Panc1 (cell line): ENCODE measurements around the gene SCCPDH. TPM values are rescaled to one million over a fixed set of nuclear protein-coding genes. Genes with fewer than 3 reads are reported as not detected.

Source experiments
- ATAC-seq: fragments of 200-7000 bp; cut with Tn5 transposase; 2 replicates; pipeline ENCODE4 v1.9.1; 2020; ENCODE audit warnings: mild to moderate bottlenecking, moderate library complexity
- BruUV-seq: library from RNA; stranded (reverse); fragments of 400-500 nt; replicated peaks from 2 replicates; lab custom pipeline; 2021; lab: Mats Ljungman, UMichigan
- CTCF ChIA-PET: fragments of 300-600 bp; sonication (Branson Sonifier 250); formaldehyde crosslinking; loops from one replicate; lab custom pipeline; 2022; ENCODE audit warnings: antibody characterized with exemption; lab: Charles Lee
- POLR2A ChIA-PET: fragments of 300-600 bp; sonication (Branson Sonifier 250); formaldehyde crosslinking; loops from one replicate; lab custom pipeline; 2022; ENCODE audit warnings: antibody characterized with exemption; lab: Charles Lee
- DNase-seq: peaks from one replicate; pipeline ENCODE4 v3.0.0-alpha.2; 2010; ENCODE audit warnings: low read depth, low spot score
- H3K27ac ChIP-seq: 2 replicates; pipeline ENCODE4 v1.5.1; 2011; ENCODE audit warnings: mild to moderate bottlenecking, low read length, inconsistent platforms
- H3K27me3 ChIP-seq: fragments of 200-500 bp; sonication (Bioruptor generic); 2 replicates; pipeline ENCODE4 v1.6.0; 2014; ENCODE audit warnings: low read length, inconsistent platforms; ENCODE audit not compliant: control insufficient read depth, insufficient read depth
- H3K36me3 ChIP-seq: fragments of 200-500 bp; sonication (Bioruptor generic); 2 replicates; pipeline ENCODE4 v1.5.1; 2014; ENCODE audit warnings: inconsistent platforms, mild to moderate bottlenecking, low read length, moderate library complexity; ENCODE audit not compliant: control insufficient read depth, insufficient read depth
- H3K4me1 ChIP-seq: 2 replicates; pipeline ENCODE4 v1.5.1; 2011; ENCODE audit warnings: inconsistent platforms, mild to moderate bottlenecking, low read length, moderate library complexity; ENCODE audit not compliant: control insufficient read depth, insufficient read depth
- H3K4me3 ChIP-seq, 2 experiments: 2 replicates each; pipeline ENCODE4 v1.5.1; 2011 to 2012; ENCODE audit warnings: low read depth in 2 of 2, low read length in 2 of 2, mild to moderate bottlenecking in 2 of 2, inconsistent platforms in 1 of 2, moderate library complexity in 1 of 2
- H3K9me3 ChIP-seq: fragments of 200-500 bp; sonication (Bioruptor generic); 2 replicates; pipeline ENCODE4 v1.5.1; 2014; ENCODE audit warnings: low read depth, mild to moderate bottlenecking, inconsistent platforms, low read length, moderate library complexity; ENCODE audit not compliant: control insufficient read depth, insufficient read depth
- CTCF ChIP-seq: fragments of 450-650 bp; IDR thresholded peaks from 2 replicates; pipeline ENCODE4 v1.5.1; 2017; ENCODE audit warnings: mild to moderate bottlenecking
- POLR2AphosphoS5 ChIP-seq: IDR thresholded peaks from 2 replicates; pipeline ENCODE4 v1.6.1; 2012; ENCODE audit warnings: mild to moderate bottlenecking, low read depth, low read length, moderate library complexity
- SIN3A ChIP-seq: IDR thresholded peaks from 2 replicates; pipeline ENCODE4 v1.6.1; 2012; ENCODE audit warnings: low read depth, mild to moderate bottlenecking, low read length, moderate library complexity, borderline replicate concordance; ENCODE audit not compliant: insufficient read depth
- TCF7L2 ChIP-seq: IDR thresholded peaks from 2 replicates; pipeline ENCODE4 v1.6.1; 2011; ENCODE audit warnings: mild to moderate bottlenecking, low read depth, low read length, inconsistent platforms
- in situ Hi-C: cut with HindIII; loops from 2 replicates; pipeline ENCODE4 v1.10.0; 2016; ENCODE audit warnings: low sequenced_read_pairs, low pct_unique_long_range_greater_than_20kb
- intact Hi-C: fragments of 100-400 bp; cut with micrococcal nuclease; formaldehyde crosslinking; loops from one replicate; pipeline ENCODE4 v1.10.0; 2022; ENCODE audit not compliant: unreplicated experiment
- total RNA-seq: library from RNA; stranded (reverse); gene quantifications from one replicate; pipeline ENCODE4 v1.2.1, GENCODE V29; 2021; ENCODE audit not compliant: unreplicated experiment
- TF ChIP-seq, protein P1 (sequence below), 2 experiments: IDR thresholded peaks; 2 replicates each; pipeline ENCODE4 v1.6.1; 2011 to 2012; ENCODE audit warnings: low read depth in 2 of 2, control low read depth in 1 of 2, low read length in 1 of 2, mild to moderate bottlenecking in 1 of 2, moderate library complexity in 1 of 2; ENCODE audit not compliant: insufficient read depth in 1 of 2

SCCPDH gene
- total RNA-seq, 1 experiment from 2014 or later = 40.2 TPM

GRCh38 chr1:246750752-246751151 lies 26.5 kb downstream of the SCCPDH start:
- no TSS peak for BruUV-seq
- Histone ChIP-seq H3K27ac (no peak overlapping the region), H3K36me3 (no peaks in the 10 kb centered on the region), H3K4me1 (0 out of 2 replicates have a peak, but pooled peaks cover 2% of the 10 kb centered on the region), H3K9me3 (no peaks in the 10 kb centered on the region), H3K4me3 (no peak overlapping the region), H3K27me3 (no peaks in the 10 kb centered on the region)
- ATAC-seq (no peak), DNase-seq (no peak)
- CTCF ChIA-PET = no interaction called here
- intact Hi-C loops = loop anchor here (5.0 kb wide), 2 partner anchors 63 to 248 kb away; no protein-coding TSS in a partner anchor
- POLR2A ChIA-PET = no interaction called here
- no peak for TF ChIP-seq SIN3A
- in situ Hi-C loops = no loop called here

GRCh38 chr1:246753670-246754535 lies 29.7 kb downstream of the SCCPDH start:
- Histone ChIP-seq H3K9me3 (no peaks in the 10 kb centered on the region), H3K27me3 (no peaks in the 10 kb centered on the region), H3K4me3 (no peak overlapping the region), H3K36me3 (no peaks in the 10 kb centered on the region), H3K4me1 (0 out of 2 replicates have a peak, but pooled peaks cover 2% of the 10 kb centered on the region), H3K27ac (no peak overlapping the region)
- in situ Hi-C loops = no loop called here
- BruUV-seq = no TSS peak
- CTCF ChIA-PET = no interaction called here
- TF ChIP-seq CTCF = peak; percentile 87
- TF ChIP-seq, protein P1, sequence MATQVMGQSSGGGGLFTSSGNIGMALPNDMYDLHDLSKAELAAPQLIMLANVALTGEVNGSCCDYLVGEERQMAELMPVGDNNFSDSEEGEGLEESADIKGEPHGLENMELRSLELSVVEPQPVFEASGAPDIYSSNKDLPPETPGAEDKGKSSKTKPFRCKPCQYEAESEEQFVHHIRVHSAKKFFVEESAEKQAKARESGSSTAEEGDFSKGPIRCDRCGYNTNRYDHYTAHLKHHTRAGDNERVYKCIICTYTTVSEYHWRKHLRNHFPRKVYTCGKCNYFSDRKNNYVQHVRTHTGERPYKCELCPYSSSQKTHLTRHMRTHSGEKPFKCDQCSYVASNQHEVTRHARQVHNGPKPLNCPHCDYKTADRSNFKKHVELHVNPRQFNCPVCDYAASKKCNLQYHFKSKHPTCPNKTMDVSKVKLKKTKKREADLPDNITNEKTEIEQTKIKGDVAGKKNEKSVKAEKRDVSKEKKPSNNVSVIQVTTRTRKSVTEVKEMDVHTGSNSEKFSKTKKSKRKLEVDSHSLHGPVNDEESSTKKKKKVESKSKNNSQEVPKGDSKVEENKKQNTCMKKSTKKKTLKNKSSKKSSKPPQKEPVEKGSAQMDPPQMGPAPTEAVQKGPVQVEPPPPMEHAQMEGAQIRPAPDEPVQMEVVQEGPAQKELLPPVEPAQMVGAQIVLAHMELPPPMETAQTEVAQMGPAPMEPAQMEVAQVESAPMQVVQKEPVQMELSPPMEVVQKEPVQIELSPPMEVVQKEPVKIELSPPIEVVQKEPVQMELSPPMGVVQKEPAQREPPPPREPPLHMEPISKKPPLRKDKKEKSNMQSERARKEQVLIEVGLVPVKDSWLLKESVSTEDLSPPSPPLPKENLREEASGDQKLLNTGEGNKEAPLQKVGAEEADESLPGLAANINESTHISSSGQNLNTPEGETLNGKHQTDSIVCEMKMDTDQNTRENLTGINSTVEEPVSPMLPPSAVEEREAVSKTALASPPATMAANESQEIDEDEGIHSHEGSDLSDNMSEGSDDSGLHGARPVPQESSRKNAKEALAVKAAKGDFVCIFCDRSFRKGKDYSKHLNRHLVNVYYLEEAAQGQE (IDR thresholded peaks at IDR 0.05; ENCODE audit: insufficient read depth in 1 of 2, low read depth in 2 of 2, low read length in 1 of 2) = no peak
- TF ChIP-seq TCF7L2 = no peak
- no peak for TF ChIP-seq SIN3A
- no peak for TF ChIP-seq POLR2AphosphoS5
- intact Hi-C loops = loop anchor here (5.0 kb wide), 2 partner anchors 67 to 252 kb away; no protein-coding TSS in a partner anchor
- POLR2A ChIA-PET = no interaction called here
- ATAC-seq (peak; percentile 94), DNase-seq (peak; percentile 27)

DNA sequence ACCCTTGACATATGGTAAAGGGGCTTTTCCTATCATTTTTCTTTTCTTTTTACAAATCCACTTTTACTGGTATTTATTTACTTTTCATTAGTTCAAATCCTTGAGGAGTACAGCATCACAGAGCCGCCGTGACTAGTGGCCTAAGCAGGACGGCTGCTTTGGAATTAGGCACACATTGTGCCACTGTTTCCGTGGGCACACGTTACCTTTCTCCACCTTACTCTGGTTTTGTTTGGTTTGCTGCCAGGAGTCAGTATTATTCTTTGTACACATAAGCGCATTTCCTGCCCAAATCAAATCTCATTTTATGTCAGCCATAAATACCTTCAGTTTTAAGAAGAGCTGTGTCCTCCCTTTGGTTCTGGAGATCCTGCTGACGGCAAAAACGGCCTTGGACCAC lies 31.2 kb downstream of the SCCPDH start:
- Histone ChIP-seq H3K27ac (no peak overlapping the region), H3K4me3 (no peak overlapping the region), H3K27me3 (no peaks in the 10 kb centered on the region), H3K9me3 (no peaks in the 10 kb centered on the region), H3K36me3 (peaks cover 9% of the 10 kb centered on the region), H3K4me1 (0 out of 2 replicates have a peak, but pooled peaks cover 2% of the 10 kb centered on the region)
- no peak for DNase-seq
- in situ Hi-C loops (no loop called here), intact Hi-C loops (no loop called here)
- no peak for ATAC-seq
- TF ChIP-seq SIN3A (no peak), POLR2AphosphoS5 (no peak), TCF7L2 (no peak), CTCF (no peak)
- TF ChIP-seq, protein P1 (IDR thresholded peaks at IDR 0.05; ENCODE audit: insufficient read depth in 1 of 2, low read depth in 2 of 2, low read length in 1 of 2) = no peak
- ChIA-PET CTCF (no interaction called here), POLR2A (no interaction called here)
- BruUV-seq = no TSS peak
